Measurements from ENCODE around the gene LIPC. TPM values are rescaled to one million over a fixed set of nuclear protein-coding genes. Genes with fewer than 3 reads are reported as not detected.

Gene LIPC
- total and polyA plus RNA-seq, 2 donors (not counting 3 experiments of a cell fraction or from before 2014, with no cell fraction given), result not detected

DNA sequence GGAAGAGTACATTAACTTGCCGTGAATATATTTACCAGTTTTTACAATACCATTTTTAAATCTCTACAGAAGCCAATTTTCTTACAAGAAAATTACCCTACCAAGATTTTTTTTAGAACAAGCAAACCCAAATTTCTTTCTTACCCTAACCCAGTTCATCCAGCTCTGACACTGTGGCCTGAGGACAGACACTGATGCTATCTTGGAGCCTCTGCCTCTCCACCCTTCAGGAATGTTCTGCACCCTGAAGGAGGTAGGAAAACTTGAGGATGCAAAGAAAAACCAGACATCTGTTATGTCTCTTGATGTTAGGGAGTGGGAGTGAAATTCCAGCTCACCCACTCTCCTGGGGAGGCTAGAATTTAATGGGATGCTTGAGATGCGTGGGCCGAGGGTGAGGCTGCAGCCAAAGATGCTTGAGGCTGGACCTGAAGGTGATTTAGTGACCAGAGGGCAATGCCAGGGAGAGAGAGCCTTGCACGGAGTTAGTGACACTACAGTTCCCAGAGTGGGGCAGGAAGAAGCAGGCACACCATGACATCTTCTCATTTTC, 69.9 kb downstream of the LIPC start:
- Histone ChIP-seq H3K9ac (replicated peaks; ENCODE audit: extremely low read depth, insufficient read depth, low read length) (no peak overlapping the region), H3K4me3 (replicated peaks in 1 of 3; ENCODE audit: insufficient read depth in 1 of 3, low read depth in 1 of 3, low read length in 3 of 3) (no peak overlapping the region), H3K36me3 (ENCODE audit: control insufficient read depth in 2 of 2, extremely low read depth in 1 of 2, insufficient read depth in 2 of 2, low read length in 2 of 2) (no peaks in the 10 kb centered on the region), H3K9me1 (replicated peaks; ENCODE audit: control insufficient read depth, extremely low read depth, insufficient read depth, low read length) (no peaks in the 10 kb centered on the region), H2AFZ (ENCODE audit: low read depth, low read length) (no peak overlapping the region), H3K27ac (ENCODE audit: insufficient read depth, low read depth, low read length) (no peak overlapping the region), H3K79me2 (ENCODE audit: control insufficient read depth, insufficient read depth, low read length) (no peaks in the 10 kb centered on the region), H3K4me1 (ENCODE audit: control insufficient read depth, extremely low read depth, insufficient read depth, low read length) (no peaks in the 10 kb centered on the region), H3K9me3 (replicated peaks; ENCODE audit: control insufficient read depth, insufficient read depth, low read length) (no peaks in the 10 kb centered on the region), H3K4me2 (ENCODE audit: insufficient read depth, low read length) (no peak overlapping the region), H3K27me3 (ENCODE audit: control insufficient read depth in 2 of 2, insufficient read depth in 2 of 2, low read length in 2 of 2) (no peaks in the 10 kb centered on the region), H4K20me1 (replicated peaks; ENCODE audit: control insufficient read depth, extremely low read depth, insufficient read depth, low read length) (no peaks in the 10 kb centered on the region)
- dilution Hi-C loops (cut with MboI; ENCODE audit: extremely low pct_ligation_motif_present, low sequenced_read_pairs) (no loop called here), intact Hi-C loops (cut with micrococcal nuclease) (no loop called here)
- FAIRE-seq, result no peak
- POLR2A ChIA-PET, result no interaction called here
- BruUV-seq (replicated peaks), result no TSS peak
- TF ChIP-seq, protein P1, sequence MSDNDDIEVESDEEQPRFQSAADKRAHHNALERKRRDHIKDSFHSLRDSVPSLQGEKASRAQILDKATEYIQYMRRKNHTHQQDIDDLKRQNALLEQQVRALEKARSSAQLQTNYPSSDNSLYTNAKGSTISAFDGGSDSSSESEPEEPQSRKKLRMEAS (IDR thresholded peaks at IDR 0.05; ENCODE audit: insufficient read depth, insufficient read length), result no peak
- no peak for TF ChIP-seq GATA2 (IDR thresholded peaks at IDR 0.05; ENCODE audit: insufficient read depth, insufficient read length, low read depth, low read length)
- TF ChIP-seq FOS (IDR thresholded peaks at IDR 0.05; ENCODE audit: borderline replicate concordance, insufficient read depth, low read length), result no peak
- TF ChIP-seq JUN (IDR thresholded peaks at IDR 0.05; ENCODE audit: borderline replicate concordance, insufficient read depth, insufficient read length, low read depth), result no peak
- TF ChIP-seq, protein P2, sequence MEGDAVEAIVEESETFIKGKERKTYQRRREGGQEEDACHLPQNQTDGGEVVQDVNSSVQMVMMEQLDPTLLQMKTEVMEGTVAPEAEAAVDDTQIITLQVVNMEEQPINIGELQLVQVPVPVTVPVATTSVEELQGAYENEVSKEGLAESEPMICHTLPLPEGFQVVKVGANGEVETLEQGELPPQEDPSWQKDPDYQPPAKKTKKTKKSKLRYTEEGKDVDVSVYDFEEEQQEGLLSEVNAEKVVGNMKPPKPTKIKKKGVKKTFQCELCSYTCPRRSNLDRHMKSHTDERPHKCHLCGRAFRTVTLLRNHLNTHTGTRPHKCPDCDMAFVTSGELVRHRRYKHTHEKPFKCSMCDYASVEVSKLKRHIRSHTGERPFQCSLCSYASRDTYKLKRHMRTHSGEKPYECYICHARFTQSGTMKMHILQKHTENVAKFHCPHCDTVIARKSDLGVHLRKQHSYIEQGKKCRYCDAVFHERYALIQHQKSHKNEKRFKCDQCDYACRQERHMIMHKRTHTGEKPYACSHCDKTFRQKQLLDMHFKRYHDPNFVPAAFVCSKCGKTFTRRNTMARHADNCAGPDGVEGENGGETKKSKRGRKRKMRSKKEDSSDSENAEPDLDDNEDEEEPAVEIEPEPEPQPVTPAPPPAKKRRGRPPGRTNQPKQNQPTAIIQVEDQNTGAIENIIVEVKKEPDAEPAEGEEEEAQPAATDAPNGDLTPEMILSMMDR (IDR thresholded peaks at IDR 0.05; ENCODE audit: extremely low read depth in 1 of 2, insufficient read depth in 1 of 2, low read depth in 1 of 2, low read length in 2 of 2), result no peak
- no peak for TF ChIP-seq EZH2 (IDR thresholded peaks at IDR 0.05; ENCODE audit: borderline replicate concordance, low read depth, low read length, severe bottlenecking)
- TF ChIP-seq MYC (IDR thresholded peaks at IDR 0.05; ENCODE audit: low read depth, low read length), result no peak
- no peak for TF ChIP-seq POLR2A (IDR thresholded peaks at IDR 0.05; ENCODE audit: low read depth, low read length)
- no peak for TF ChIP-seq POLR2AphosphoS5 (IDR thresholded peaks at IDR 0.05; ENCODE audit: insufficient read depth, low read depth, low read length)
- CTCF ChIA-PET, result interaction anchor here (0.7 to 1.1 kb wide), 2 partner anchors 9 to 1132 kb away, joined by 3 read pairs; no protein-coding TSS in a partner anchor
- no peak for DNase-seq (ENCODE audit: low read depth, low spot score)

Data from endothelial cell of umbilical vein (primary cell).